H1 (cell line): ENCODE measurements around the gene MCM3AP. TPM values are rescaled to one million over a fixed set of nuclear protein-coding genes. Genes with fewer than 3 reads are reported as not detected.

Experiments
- SIX5 ChIP-seq: IDR thresholded peaks from 2 replicates; pipeline ENCODE4 v1.6.1; 2011; ENCODE audit warnings: mild to moderate bottlenecking, low read depth, low read length
- SUZ12 ChIP-seq: fragments of 200-600 bp; sonication (generic); IDR thresholded peaks from 2 replicates; pipeline ENCODE4 v1.6.1; 2012; ENCODE audit warnings: mild to moderate bottlenecking, inconsistent platforms, low read length, moderate library complexity, mixed read lengths
- polyA plus RNA-seq, 7 experiments: library from polyadenylated mRNA; depleted of rRNA in 3 of 7; stranded (reverse) in 5 of 7; unstranded in 2 of 7; fragments of >200 nt in 5 of 7; fragments of 200-250 nt in 2 of 7; gene quantifications; 1 replicate in 5 of 7; 2 replicates in 1 of 7; 4 replicates in 1 of 7; pipeline versions ENCODE4 v1.2.1 to v1.2.3, GENCODE V29; 2011 to 2013; ENCODE audit warnings: missing spikeins in 2 of 7, mixed read lengths in 2 of 7
- total RNA-seq: library from RNA; stranded (reverse); fragmentation: NEBNext Ultra II Directional; extraction: Animal tissue kit (Norgen Biotek cat#: 25700); gene quantifications from 2 replicates; pipeline ENCODE4 v1.2.1, GENCODE V29; 2021
- TF ChIP-seq, protein P1 (sequence below): fragments of 300-600 bp; sonication (generic); IDR thresholded peaks from 2 replicates; pipeline ENCODE4 v1.7.1; 2012; ENCODE audit warnings: low read length, moderate library complexity, mild to moderate bottlenecking, inconsistent platforms; ENCODE audit not compliant: insufficient replicate concordance

Gene MCM3AP
- total and polyA plus RNA-seq, 2 of the 8 experiments (the other 6 are each of a cell fraction or from before 2014, with no cell fraction given), result 37.2 to 119 TPM

DNA sequence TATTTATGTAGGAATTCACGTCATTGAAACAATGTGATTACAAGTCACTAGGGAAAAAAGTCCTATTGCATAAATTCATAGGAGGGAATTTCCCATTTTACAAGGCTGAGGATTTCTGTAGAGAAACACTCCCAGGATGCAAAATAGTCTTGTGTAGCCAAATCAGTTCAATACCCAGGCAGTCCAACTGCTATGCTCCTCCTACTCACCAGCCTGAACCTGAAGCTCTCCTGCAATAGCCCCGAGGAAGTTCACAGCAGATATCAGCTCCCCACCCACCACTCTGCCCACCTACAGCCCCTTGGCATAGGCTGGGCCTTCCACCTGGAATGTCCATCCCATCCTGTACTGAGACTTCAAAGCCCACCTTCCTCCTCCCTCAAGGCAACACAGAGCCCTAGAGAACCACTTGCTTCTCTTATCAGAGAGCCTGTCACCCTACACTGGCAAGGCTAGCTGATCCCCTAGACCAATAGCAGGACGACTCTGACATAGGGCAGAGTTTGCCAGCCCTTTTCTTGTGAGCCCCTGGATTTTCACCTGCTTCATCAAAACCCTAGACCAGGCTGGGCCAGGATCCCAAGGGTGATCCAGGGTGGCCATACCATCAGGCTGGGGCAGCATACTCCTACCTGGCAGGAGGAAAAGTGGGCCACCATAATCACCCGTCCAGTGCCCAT, 58.4 kb downstream of the MCM3AP start (continued):
- TF ChIP-seq, protein P1, sequence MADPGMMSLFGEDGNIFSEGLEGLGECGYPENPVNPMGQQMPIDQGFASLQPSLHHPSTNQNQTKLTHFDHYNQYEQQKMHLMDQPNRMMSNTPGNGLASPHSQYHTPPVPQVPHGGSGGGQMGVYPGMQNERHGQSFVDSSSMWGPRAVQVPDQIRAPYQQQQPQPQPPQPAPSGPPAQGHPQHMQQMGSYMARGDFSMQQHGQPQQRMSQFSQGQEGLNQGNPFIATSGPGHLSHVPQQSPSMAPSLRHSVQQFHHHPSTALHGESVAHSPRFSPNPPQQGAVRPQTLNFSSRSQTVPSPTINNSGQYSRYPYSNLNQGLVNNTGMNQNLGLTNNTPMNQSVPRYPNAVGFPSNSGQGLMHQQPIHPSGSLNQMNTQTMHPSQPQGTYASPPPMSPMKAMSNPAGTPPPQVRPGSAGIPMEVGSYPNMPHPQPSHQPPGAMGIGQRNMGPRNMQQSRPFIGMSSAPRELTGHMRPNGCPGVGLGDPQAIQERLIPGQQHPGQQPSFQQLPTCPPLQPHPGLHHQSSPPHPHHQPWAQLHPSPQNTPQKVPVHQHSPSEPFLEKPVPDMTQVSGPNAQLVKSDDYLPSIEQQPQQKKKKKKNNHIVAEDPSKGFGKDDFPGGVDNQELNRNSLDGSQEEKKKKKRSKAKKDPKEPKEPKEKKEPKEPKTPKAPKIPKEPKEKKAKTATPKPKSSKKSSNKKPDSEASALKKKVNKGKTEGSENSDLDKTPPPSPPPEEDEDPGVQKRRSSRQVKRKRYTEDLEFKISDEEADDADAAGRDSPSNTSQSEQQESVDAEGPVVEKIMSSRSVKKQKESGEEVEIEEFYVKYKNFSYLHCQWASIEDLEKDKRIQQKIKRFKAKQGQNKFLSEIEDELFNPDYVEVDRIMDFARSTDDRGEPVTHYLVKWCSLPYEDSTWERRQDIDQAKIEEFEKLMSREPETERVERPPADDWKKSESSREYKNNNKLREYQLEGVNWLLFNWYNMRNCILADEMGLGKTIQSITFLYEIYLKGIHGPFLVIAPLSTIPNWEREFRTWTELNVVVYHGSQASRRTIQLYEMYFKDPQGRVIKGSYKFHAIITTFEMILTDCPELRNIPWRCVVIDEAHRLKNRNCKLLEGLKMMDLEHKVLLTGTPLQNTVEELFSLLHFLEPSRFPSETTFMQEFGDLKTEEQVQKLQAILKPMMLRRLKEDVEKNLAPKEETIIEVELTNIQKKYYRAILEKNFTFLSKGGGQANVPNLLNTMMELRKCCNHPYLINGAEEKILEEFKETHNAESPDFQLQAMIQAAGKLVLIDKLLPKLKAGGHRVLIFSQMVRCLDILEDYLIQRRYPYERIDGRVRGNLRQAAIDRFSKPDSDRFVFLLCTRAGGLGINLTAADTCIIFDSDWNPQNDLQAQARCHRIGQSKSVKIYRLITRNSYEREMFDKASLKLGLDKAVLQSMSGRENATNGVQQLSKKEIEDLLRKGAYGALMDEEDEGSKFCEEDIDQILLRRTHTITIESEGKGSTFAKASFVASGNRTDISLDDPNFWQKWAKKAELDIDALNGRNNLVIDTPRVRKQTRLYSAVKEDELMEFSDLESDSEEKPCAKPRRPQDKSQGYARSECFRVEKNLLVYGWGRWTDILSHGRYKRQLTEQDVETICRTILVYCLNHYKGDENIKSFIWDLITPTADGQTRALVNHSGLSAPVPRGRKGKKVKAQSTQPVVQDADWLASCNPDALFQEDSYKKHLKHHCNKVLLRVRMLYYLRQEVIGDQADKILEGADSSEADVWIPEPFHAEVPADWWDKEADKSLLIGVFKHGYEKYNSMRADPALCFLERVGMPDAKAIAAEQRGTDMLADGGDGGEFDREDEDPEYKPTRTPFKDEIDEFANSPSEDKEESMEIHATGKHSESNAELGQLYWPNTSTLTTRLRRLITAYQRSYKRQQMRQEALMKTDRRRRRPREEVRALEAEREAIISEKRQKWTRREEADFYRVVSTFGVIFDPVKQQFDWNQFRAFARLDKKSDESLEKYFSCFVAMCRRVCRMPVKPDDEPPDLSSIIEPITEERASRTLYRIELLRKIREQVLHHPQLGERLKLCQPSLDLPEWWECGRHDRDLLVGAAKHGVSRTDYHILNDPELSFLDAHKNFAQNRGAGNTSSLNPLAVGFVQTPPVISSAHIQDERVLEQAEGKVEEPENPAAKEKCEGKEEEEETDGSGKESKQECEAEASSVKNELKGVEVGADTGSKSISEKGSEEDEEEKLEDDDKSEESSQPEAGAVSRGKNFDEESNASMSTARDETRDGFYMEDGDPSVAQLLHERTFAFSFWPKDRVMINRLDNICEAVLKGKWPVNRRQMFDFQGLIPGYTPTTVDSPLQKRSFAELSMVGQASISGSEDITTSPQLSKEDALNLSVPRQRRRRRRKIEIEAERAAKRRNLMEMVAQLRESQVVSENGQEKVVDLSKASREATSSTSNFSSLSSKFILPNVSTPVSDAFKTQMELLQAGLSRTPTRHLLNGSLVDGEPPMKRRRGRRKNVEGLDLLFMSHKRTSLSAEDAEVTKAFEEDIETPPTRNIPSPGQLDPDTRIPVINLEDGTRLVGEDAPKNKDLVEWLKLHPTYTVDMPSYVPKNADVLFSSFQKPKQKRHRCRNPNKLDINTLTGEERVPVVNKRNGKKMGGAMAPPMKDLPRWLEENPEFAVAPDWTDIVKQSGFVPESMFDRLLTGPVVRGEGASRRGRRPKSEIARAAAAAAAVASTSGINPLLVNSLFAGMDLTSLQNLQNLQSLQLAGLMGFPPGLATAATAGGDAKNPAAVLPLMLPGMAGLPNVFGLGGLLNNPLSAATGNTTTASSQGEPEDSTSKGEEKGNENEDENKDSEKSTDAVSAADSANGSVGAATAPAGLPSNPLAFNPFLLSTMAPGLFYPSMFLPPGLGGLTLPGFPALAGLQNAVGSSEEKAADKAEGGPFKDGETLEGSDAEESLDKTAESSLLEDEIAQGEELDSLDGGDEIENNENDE, result no peak
- TF ChIP-seq SIX5, result no peak
- TF ChIP-seq SUZ12, result no peak
